Spleen (tissue), 11 donors: ENCODE results near the gene TTC22. TPM values are rescaled to one million over a fixed set of nuclear protein-coding genes. Genes with fewer than 3 reads are reported as not detected.

Source experiments
- DNase-seq: peaks from one replicate; pipeline ENCODE4 v3.0.0-alpha.2; 2020
- H3K27ac ChIP-seq, 8 donors: fragments of 200-600 bp; sonication (generic) in 7 of 8; 1 replicate in 4 of 8; 2 replicates in 4 of 8; pipeline versions ENCODE4 v1.5.0 to v1.8.0; 2016 to 2021; ENCODE audit warnings: inconsistent platforms in 4 of 8, mild to moderate bottlenecking in 4 of 8, moderate library complexity in 1 of 8
- H3K27me3 ChIP-seq, 7 donors: fragments of 200-600 bp; sonication (generic) in 6 of 7; replicated peaks in 1 of 7; 1 replicate in 4 of 7; 2 replicates in 3 of 7; pipeline versions ENCODE4 v1.5.0 to v1.8.0; 2016 to 2021; ENCODE audit warnings: inconsistent platforms in 3 of 7, mild to moderate bottlenecking in 1 of 7
- H3K36me3 ChIP-seq, 6 donors: fragments of 200-600 bp; sonication (generic) in 5 of 6; 1 replicate in 4 of 6; 2 replicates in 2 of 6; pipeline versions ENCODE4 v1.5.0 to v1.8.0; 2016 to 2021; ENCODE audit warnings: inconsistent platforms in 2 of 6
- H3K4me1 ChIP-seq, 6 donors: fragments of 200-600 bp; sonication (generic) in 5 of 6; 1 replicate in 3 of 6; 2 replicates in 3 of 6; pipeline versions ENCODE4 v1.5.0 to v1.8.0; 2016 to 2021; ENCODE audit warnings: inconsistent platforms in 3 of 6
- H3K4me3 ChIP-seq, 8 donors: fragments of 200-600 bp; sonication (generic) in 7 of 8; 1 replicate in 4 of 8; 2 replicates in 4 of 8; pipeline versions ENCODE4 v1.5.0 to v1.8.0; 2016 to 2021; ENCODE audit warnings: inconsistent platforms in 4 of 8, mild to moderate bottlenecking in 4 of 8, moderate library complexity in 2 of 8
- H3K9me3 ChIP-seq, 8 donors: fragments of 200-600 bp; sonication (generic) in 7 of 8; 1 replicate in 4 of 8; 2 replicates in 4 of 8; pipeline versions ENCODE4 v1.5.0 to v1.8.0; 2016 to 2021; ENCODE audit warnings: inconsistent platforms in 4 of 8
- CTCF ChIP-seq, 11 experiments: fragments of 200-600 bp in 7 of 11; fragments of 450-650 bp in 4 of 11; sonication (generic) in 4 of 11; IDR thresholded peaks in 8 of 11; conservative IDR thresholded peaks in 3 of 11; 1 replicate in 7 of 11; 2 replicates in 4 of 11; pipeline versions ENCODE4 v1.4.0 to v1.8.0; 2016 to 2021; ENCODE audit warnings: antibody characterized with exemption in 11 of 11, inconsistent platforms in 4 of 11, mild to moderate bottlenecking in 1 of 11
- POLR2A ChIP-seq, 3 donors: fragments of 450-650 bp; IDR thresholded peaks; one replicate each; pipeline ENCODE4 v1.5.1; 2017; ENCODE audit warnings: antibody characterized with exemption in 3 of 3, mild to moderate bottlenecking in 1 of 3
- POLR2AphosphoS5 ChIP-seq, 3 donors: sonication (generic); formaldehyde crosslinking; IDR thresholded peaks; one replicate each; pipeline ENCODE4 v1.5.1; 2017; ENCODE audit warnings: antibody characterized with exemption in 3 of 3
- WGBS, 5 donors: extraction: QIAGEN DNeasy Blood & Tissue Kit in 3 of 5; methylation state at CpG; one replicate each; pipeline versions ENCODE4 v1.1.5 to v1.1.7; 2013 to 2018; 5-methylcytosine and 5-hydroxymethylcytosine counted together
- intact Hi-C: fragments of 100-400 bp; cut with DNase I; formaldehyde crosslinking; loops from one replicate; pipeline ENCODE4 v1.15.0; 2023; ENCODE audit warnings: low total_unique reads
- polyA plus RNA-seq, 3 donors: library from polyadenylated mRNA; stranded (reverse); fragments of 200-250 nt; gene quantifications; one replicate each; pipeline ENCODE4 v1.2.1, GENCODE V29; 2013
- total RNA-seq, 7 donors: library from RNA; depleted of rRNA in 3 of 7; stranded (reverse); fragments of >200 nt in 3 of 7; fragmentation: NEBNext Ultra II Directional in 4 of 7; extraction: Animal tissue kit (Norgen Biotek cat#: 25700) in 4 of 7; gene quantifications; one replicate each; pipeline versions ENCODE4 v1.1.0 to v1.2.1, GENCODE V29; 2016 to 2021
- donor health status: healthy with polysubstance abuse.
- donor health status: DM: no; HTN: no; CAD: no; lungs with moderate emphysema.
- donor health status: DM: no; HTN: no; CAD: no.
- donor health status: Bipolar disorder and iron deficiency.
- donor health status: healthy.
- donor health status: DM: no; HTN: no; CAD: no.
- donor health status: DM: yes; HTN: yes; CAD: no.

Gene TTC22
- total and polyA plus RNA-seq, 10 donors = 0.73 to 6.4 (median 3.5) TPM

- Histone ChIP-seq H3K9me3 (no peaks in the 10 kb centered on the region), H3K4me1 (peaks cover 6 to 22% (median 15%) of the 10 kb centered on the region in 6 donors), H3K4me3 (no peak overlapping the region), H3K27me3 (no peaks in the 10 kb centered on the region), H3K27ac (no peak overlapping the region), H3K36me3 (no peaks in the 10 kb centered on the region)
- TF ChIP-seq CTCF (IDR thresholded peaks at IDR 0.05 in 8 of 11, conservative IDR thresholded peaks at IDR 0.05 in 3 of 11) (no peak), POLR2AphosphoS5 (IDR thresholded peaks at IDR 0.05) (no peak), POLR2A (IDR thresholded peaks at IDR 0.05) (no peak)
- DNase-seq = no peak
- 73 to 93% (median 89%) methylated on average over 5 of the region's 5 CpGs for WGBS, 5 donors
- intact Hi-C loops = no loop called here
These were observed 33.0 kb downstream of the TTC22 start for GRCh38 chr1:54768093-54768492.

GRCh38 chr1:54767526-54767925 is 33.6 kb downstream of the TTC22 start:
- TF ChIP-seq CTCF (IDR thresholded peaks at IDR 0.05 in 8 of 11, conservative IDR thresholded peaks at IDR 0.05 in 3 of 11) (no peak), POLR2A (IDR thresholded peaks at IDR 0.05) (no peak), POLR2AphosphoS5 (IDR thresholded peaks at IDR 0.05) (no peak)
- DNase-seq = no peak
- Histone ChIP-seq H3K9me3 (no peaks in the 10 kb centered on the region), H3K4me1 (peaks cover 6 to 28% (median 17%) of the 10 kb centered on the region in 6 donors), H3K36me3 (no peaks in the 10 kb centered on the region), H3K27me3 (no peaks in the 10 kb centered on the region), H3K27ac (no peak overlapping the region), H3K4me3 (no peak overlapping the region)
- intact Hi-C loops = no loop called here
- 52 to 75% (median 63%) methylated on average over 6 of the region's 6 CpGs for WGBS, 5 donors

- Histone ChIP-seq H3K36me3 (no peaks in the 10 kb centered on the region), H3K27ac (no peak overlapping the region), H3K4me3 (no peak overlapping the region), H3K4me1 (peaks cover 6 to 30% (median 17%) of the 10 kb centered on the region in 6 donors), H3K27me3 (no peaks in the 10 kb centered on the region), H3K9me3 (no peaks in the 10 kb centered on the region)
- TF ChIP-seq CTCF (IDR thresholded peaks at IDR 0.05 in 8 of 11, conservative IDR thresholded peaks at IDR 0.05 in 3 of 11) (no peak), POLR2AphosphoS5 (IDR thresholded peaks at IDR 0.05) (no peak), POLR2A (IDR thresholded peaks at IDR 0.05) (no peak)
- intact Hi-C loops = no loop called here
- WGBS, 5 donors = 54 to 78% (median 55%) methylated on average over 4 of the region's 4 CpGs
- no peak for DNase-seq
These were observed 34.4 kb downstream of the TTC22 start for GRCh38 chr1:54766726-54767125.

GRCh38 chr1:54764922-54765561 is 36.1 kb downstream of the TTC22 start:
- DNase-seq = no peak

More at GRCh38 chr1:54764922-54765561, 36.1 kb downstream of the TTC22 start:
- peak overlapping the region; percentile 22 to 87 (median 82) for H3K4me3 ChIP-seq
- TF ChIP-seq POLR2AphosphoS5 (IDR thresholded peaks at IDR 0.05) (no peak), POLR2A (IDR thresholded peaks at IDR 0.05) (no peak), CTCF (IDR thresholded peaks at IDR 0.05 in 8 of 11, conservative IDR thresholded peaks at IDR 0.05 in 3 of 11) (no peak)
- 64 to 68% (median 65%) methylated on average over 13 of the region's 13 CpGs for WGBS, 5 donors
- H3K27me3 ChIP-seq = no peaks in the 10 kb centered on the region
- no peaks in the 10 kb centered on the region for H3K9me3 ChIP-seq
- H3K36me3 ChIP-seq = no peaks in the 10 kb centered on the region
- intact Hi-C loops = no loop called here
- peak overlapping the region in 6 of 8 donors; percentile 46 to 85 (median 71) for H3K27ac ChIP-seq
- peaks cover 6 to 30% (median 17%) of the 10 kb centered on the region in 6 donors for H3K4me1 ChIP-seq
